B cell (primary cell): ENCODE data around the gene LBR. TPM values are rescaled to one million over a fixed set of nuclear protein-coding genes. Genes with fewer than 3 reads are reported as not detected.

Experiments
- ATAC-seq: fragments of 200-7000 bp; cut with Tn5 transposase; one replicate; pipeline ENCODE4 v1.10.0; 2021; ENCODE audit warnings: low read depth, mild to moderate bottlenecking, moderate number of reproducible peaks, moderate library complexity
- CTCF ChIA-PET: fragments of 350-600 bp; sonication (Branson Sonifier 250); formaldehyde crosslinking; loops from one replicate; lab custom pipeline; 2021; ENCODE audit warnings: antibody characterized with exemption, inconsistent platforms; lab: Charles Lee
- POLR2A ChIA-PET: fragments of 350-600 bp; sonication (Branson Sonifier 250); formaldehyde crosslinking; loops from one replicate; lab custom pipeline; 2021; ENCODE audit warnings: antibody characterized with exemption; lab: Charles Lee
- DNase-seq: peaks from one replicate; pipeline ENCODE4 v3.0.0; 2013
- H2AFZ ChIP-seq: 2 replicates; pipeline ENCODE4 v1.6.1; 2012; ENCODE audit warnings: mild to moderate bottlenecking, low read depth, low read length; ENCODE audit not compliant: insufficient read depth, poor library complexity, severe bottlenecking
- H3K27ac ChIP-seq, 2 donors: 1 replicate in 1 of 2; 2 replicates in 1 of 2; pipeline ENCODE4 v1.5.1; 2012 to 2013; ENCODE audit warnings: low read length in 2 of 2, mild to moderate bottlenecking in 2 of 2, moderate library complexity in 1 of 2
- H3K27me3 ChIP-seq, 4 experiments: fragments of 200-600 bp in 1 of 4; sonication (generic) in 1 of 4; replicated peaks in 1 of 4; 1 replicate in 2 of 4; 2 replicates in 2 of 4; pipeline versions ENCODE4 v1.6.1 to v1.7.0; 2013 to 2016; ENCODE audit warnings: low read length in 3 of 4, mild to moderate bottlenecking in 2 of 4, mixed read lengths in 1 of 4, moderate library complexity in 1 of 4; ENCODE audit not compliant: insufficient read depth in 4 of 4, control insufficient read depth in 3 of 4; ENCODE audit errors: control extremely low read depth in 1 of 4
- H3K36me3 ChIP-seq, 2 experiments: replicated peaks in 1 of 2; 1 replicate in 1 of 2; 2 replicates in 1 of 2; pipeline versions ENCODE4 v1.6.1 to v1.7.1; 2013; ENCODE audit warnings: low read length in 1 of 2; ENCODE audit not compliant: insufficient read depth in 2 of 2, control insufficient read depth in 1 of 2; ENCODE audit errors: control extremely low read depth in 1 of 2, extremely low read depth in 1 of 2
- H3K4me1 ChIP-seq, 2 donors: fragments of 200-600 bp in 1 of 2; sonication (generic) in 1 of 2; 1 replicate in 1 of 2; 2 replicates in 1 of 2; pipeline versions ENCODE4 v1.5.1 to v1.6.1; 2013 to 2017; ENCODE audit warnings: low read length in 2 of 2; ENCODE audit not compliant: control insufficient read depth in 2 of 2, insufficient read depth in 2 of 2
- H3K4me2 ChIP-seq: replicated peaks from 2 replicates; pipeline ENCODE3; 2012; ENCODE audit warnings: mild to moderate bottlenecking, low read depth, low read length; ENCODE audit not compliant: poor library complexity, severe bottlenecking
- H3K4me3 ChIP-seq, 5 experiments: fragments of 200-600 bp in 1 of 5; sonication (generic) in 1 of 5; 1 replicate in 3 of 5; 2 replicates in 2 of 5; pipeline versions ENCODE4 v1.5.1 to v1.7.0; 2011 to 2016; ENCODE audit warnings: low read length in 4 of 5, mild to moderate bottlenecking in 4 of 5, low read depth in 2 of 5, control low read depth in 1 of 5, moderate library complexity in 1 of 5; ENCODE audit not compliant: insufficient read depth in 1 of 5; ENCODE audit errors: control extremely low read depth in 1 of 5, extremely low read depth in 1 of 5
- H3K79me2 ChIP-seq: fragments of 200-600 bp; sonication (generic); one replicate; pipeline ENCODE4 v1.6.0; 2016; ENCODE audit warnings: low read length; ENCODE audit not compliant: control insufficient read depth, insufficient read depth
- H3K9ac ChIP-seq: fragments of 200-600 bp; sonication (generic); 2 replicates; pipeline ENCODE4 v1.6.1; 2017; ENCODE audit warnings: mild to moderate bottlenecking, low read length, moderate library complexity
- H3K9me3 ChIP-seq, 3 donors: one replicate each; pipeline versions ENCODE4 v1.6.1 to v1.7.1; 2013; ENCODE audit warnings: low read length in 2 of 3; ENCODE audit not compliant: control insufficient read depth in 2 of 3, insufficient read depth in 1 of 3; ENCODE audit errors: control extremely low read depth in 1 of 3
- H4K20me1 ChIP-seq: 2 replicates; pipeline ENCODE4 v1.6.0; 2012; ENCODE audit warnings: mild to moderate bottlenecking, low read length; ENCODE audit not compliant: insufficient read depth, control insufficient read depth, poor library complexity, severe bottlenecking
- H3K27ac Mint-ChIP-seq: one replicate; pipeline ENCODE4 v1.8.0; 2021; ENCODE audit warnings: mixed read lengths
- H3K27me3 Mint-ChIP-seq: one replicate; pipeline ENCODE4 v1.8.0; 2021; ENCODE audit warnings: mixed read lengths
- H3K4me1 Mint-ChIP-seq: one replicate; pipeline ENCODE4 v1.8.0; 2021; ENCODE audit warnings: mixed read lengths
- H3K4me3 Mint-ChIP-seq: one replicate; pipeline ENCODE4 v1.8.0; 2021; ENCODE audit warnings: mixed read lengths
- H3K9me3 Mint-ChIP-seq: one replicate; pipeline ENCODE4 v1.8.0; 2022; ENCODE audit warnings: mixed read lengths; ENCODE audit not compliant: insufficient read depth
- CTCF ChIP-seq: fragments of 200-600 bp; IDR thresholded peaks from one replicate; pipeline ENCODE4 v1.8.0; 2022; ENCODE audit warnings: antibody characterized with exemption, mild to moderate bottlenecking
- EZH2 ChIP-seq: IDR thresholded peaks from 2 replicates; pipeline ENCODE4 v1.6.1; 2012; ENCODE audit warnings: borderline replicate concordance, low read depth, mild to moderate bottlenecking, moderate library complexity, low read length; ENCODE audit not compliant: insufficient read depth, poor library complexity, severe bottlenecking
- WGBS: methylation state at CpG from one replicate; pipeline ENCODE4 v1.1.5; 2013; ENCODE audit warnings: missing lambda C conversion rate; ENCODE audit not compliant: insufficient coverage; 5-methylcytosine and 5-hydroxymethylcytosine counted together
- intact Hi-C: fragments of 100-400 bp; cut with micrococcal nuclease; formaldehyde crosslinking; loops from one replicate; pipeline ENCODE4 v1.10.0; 2022
- polyA minus RNA-seq: library from RNA; depleted of rRNA, polyadenylated mRNA; stranded (reverse); fragments of >200 nt; gene quantifications from 2 replicates; pipeline ENCODE4 v1.2.3, GENCODE V29; 2012
- polyA plus RNA-seq: library from polyadenylated mRNA; depleted of rRNA; stranded (reverse); fragments of >200 nt; gene quantifications from 2 replicates; pipeline ENCODE4 v1.2.3, GENCODE V29; 2012
- total RNA-seq, 2 donors: library from RNA; stranded (reverse); fragments of 120-200 nt in 1 of 2; gene quantifications; 1 replicate in 1 of 2; 2 replicates in 1 of 2; pipeline versions ENCODE4 v1.2.3 to v1.2.4, GENCODE V29; 2013 to 2022

LBR gene
- total RNA-seq = 167 and 175 TPM in 2 replicates
- total RNA-seq (2013) = 97.9 TPM
- 19.3 and 39.3 TPM in 2 replicates for polyA plus RNA-seq
- 51.4 and 52.2 TPM in 2 replicates for polyA minus RNA-seq

- Histone ChIP-seq H2AFZ (peak within 1 kb of the TSS; percentile 92), H3K9ac (peak within 1 kb of the TSS; percentile 89), H4K20me1 (peaks cover 47% of the 10 kb centered on the region), H3K27ac (peak within 1 kb of the TSS; percentile 78 to 83), H3K27me3 (no peaks in the 10 kb centered on the region), H3K4me1 (peaks cover 41% of the 10 kb centered on the region in 2 donors), H3K4me2 (peak within 1 kb of the TSS; percentile 95), H3K36me3 (peaks cover 0 to 12% of the 10 kb centered on the region in 2 experiments), H3K9me3 (peaks cover 0 to 6% (median 0%) of the 10 kb centered on the region in 3 donors), H3K79me2 (peaks cover 52% of the 10 kb centered on the region), H3K4me3 (peak within 1 kb of the TSS; percentile 74 to 93 (median 91))
- no peak for DNase-seq
- no peaks in the 10 kb centered on the region for H3K9me3 Mint-ChIP-seq
- ChIA-PET POLR2A (interaction anchor here (0.5 to 6.7 kb wide), 6 partner anchors 16 to 695 kb away, joined by 3 to 85 read pairs (median 7); no protein-coding TSS in a partner anchor), CTCF (interaction anchor here (0.6 to 8.2 kb wide), 7 partner anchors 16 to 638 kb away, joined by 3 to 104 read pairs (median 3); partner anchors contain the start of gene SRP9)
- WGBS = 0% methylated on average over 89 of the region's 94 CpGs
- intact Hi-C loops = loop anchor here (1.0 to 5.0 kb wide), 12 partner anchors 9 to 1235 kb away; partner anchors contain the start of genes H3-3A, PARP1 and SRP9
- peaks cover 52% of the 10 kb centered on the region for H3K4me1 Mint-ChIP-seq
- peak within 1 kb of the TSS; percentile 87 for H3K27ac Mint-ChIP-seq
- H3K4me3 Mint-ChIP-seq = peak within 1 kb of the TSS; percentile 94
- no peaks in the 10 kb centered on the region for H3K27me3 Mint-ChIP-seq
- peak; percentile 26 for ATAC-seq
- TF ChIP-seq EZH2 (no peak), CTCF (no peak)
Measured at GRCh38 chr1:225427235-225428067, at the start of gene LBR. Gene LBR (minus strand): TSS chr1:225428038. CDS start chr1:225424075, 3,963 bp downstream.
